ENCODE measurements around the gene CST9. TPM values are rescaled to one million over a fixed set of nuclear protein-coding genes. Genes with fewer than 3 reads are reported as not detected.

Gene CST9
- total and polyA plus RNA-seq, 10 of the 15 experiments (the other 5 are each of a cell fraction or from before 2014, with no cell fraction given) = not detected

DNA sequence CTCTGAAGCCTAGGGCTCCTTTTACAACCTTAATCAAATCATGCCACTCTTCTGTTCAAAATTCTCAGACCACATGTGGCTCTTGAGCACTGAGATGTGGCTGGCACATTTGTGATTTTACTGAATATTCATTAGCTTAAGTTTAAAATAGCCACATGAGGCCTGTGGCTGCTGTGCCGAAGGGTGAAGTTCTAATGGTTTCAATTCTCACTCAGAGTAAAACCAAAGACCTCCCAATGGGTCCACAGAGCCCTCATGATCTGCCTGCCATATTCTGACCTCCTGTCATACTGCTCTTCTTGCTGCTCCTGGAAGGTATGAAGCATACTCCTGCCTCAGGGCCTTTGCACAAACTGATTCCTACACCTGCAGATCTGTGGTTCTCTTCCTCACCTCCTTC, 39.9 kb upstream of the CST9 start:
- POLR2A ChIA-PET = no interaction called here
- Histone ChIP-seq H3K4me1 (ENCODE audit: control insufficient read depth, insufficient read depth, low read length) (peaks cover 42% of the 10 kb centered on the region), H3K79me2 (ENCODE audit: control insufficient read depth, insufficient read depth, low read length) (no peaks in the 10 kb centered on the region), H3K9me3 (replicated peaks; ENCODE audit: control insufficient read depth, insufficient read depth, low read length) (no peaks in the 10 kb centered on the region; the same call in 2 of the 3 replicates), H4K20me1 (ENCODE audit: control insufficient read depth, insufficient read depth) (no peaks in the 10 kb centered on the region), H2AFZ (ENCODE audit: control insufficient read depth, low read depth, low read length) (no peak overlapping the region; the same call in 1 of the 2 replicates), H3K36me3 (ENCODE audit: control insufficient read depth in 2 of 2, insufficient read depth in 2 of 2, low read length in 1 of 2) (no peaks in the 10 kb centered on the region), H3K4me3 (no peak overlapping the region), H3K4me2 (ENCODE audit: control insufficient read depth, insufficient read depth) (0 out of 2 replicates have a peak overlapping the region, but pooled peaks have one; percentile 5), H3K27me3 (replicated peaks in 1 of 2; ENCODE audit: control insufficient read depth in 2 of 2, insufficient read depth in 2 of 2, low read length in 1 of 2) (no peaks in the 10 kb centered on the region), H3K27ac (ENCODE audit: control insufficient read depth, insufficient read depth) (no peak overlapping the region), H3K9ac (ENCODE audit: control insufficient read depth, insufficient read depth, low read length) (no peak overlapping the region)
- peak; percentile 21; the same call in 1 of the 2 replicates for TF ChIP-seq RUNX3 (IDR thresholded peaks at IDR 0.05; ENCODE audit: low read length)
- TF ChIP-seq FOXM1 (IDR thresholded peaks at IDR 0.05; ENCODE audit: low read depth, low read length) = 0 out of 2 replicates have a peak, but pooled peaks have one; percentile 16
- no peak for TF ChIP-seq MTA3 (IDR thresholded peaks at IDR 0.05; ENCODE audit: borderline replicate concordance, low read length)
- WGBS (ENCODE audit: insufficient coverage, insufficient replicate concordance, low lambda C conversion rate, missing lambda C conversion rate) = 0% methylated on average over 1 of the region's 1 CpG
- no TSS peak for BruUV-seq (replicated peaks)
- RAD21 ChIA-PET (ENCODE audit: unreplicated experiment) = no interaction called here
- no peak for DNase-seq (ENCODE audit: low read depth, low spot score)
- CTCF ChIA-PET = no interaction called here
- intact Hi-C loops (cut with micrococcal nuclease; ENCODE audit: unreplicated experiment) = no loop called here
- peak; percentile 67 for ATAC-seq
- SMC1A ChIA-PET (ENCODE audit: uncharacterized antibody, unreplicated experiment) = interaction anchor here (0.7 kb wide), 1 partner anchor 156 kb away, joined by 3 read pairs; no protein-coding TSS in a partner anchor
- in situ Hi-C loops (cut with MboI) = no loop called here
- no peak for FAIRE-seq

DNA sequence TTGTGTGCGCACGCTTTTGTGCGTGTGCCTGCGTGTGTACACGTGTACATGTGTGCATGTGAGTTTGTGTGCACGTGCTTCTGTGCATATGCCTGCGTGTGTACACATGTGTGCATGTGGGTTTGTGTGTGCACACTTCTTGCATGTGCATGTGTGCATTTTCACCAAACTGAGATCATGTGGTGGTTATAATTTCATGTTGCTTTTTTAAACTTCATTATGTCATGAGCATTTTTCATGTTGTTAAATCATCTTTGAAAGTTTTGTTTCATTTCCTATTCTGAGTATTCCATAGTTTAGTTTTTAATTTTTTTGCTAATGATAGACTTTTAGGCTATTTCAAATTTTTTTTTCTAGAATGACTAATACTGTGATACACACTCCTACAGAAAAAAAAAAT, 38.4 kb upstream of the CST9 start:
- ATAC-seq = peak; percentile 32
- in situ Hi-C loops (cut with MboI) = no loop called here
- Histone ChIP-seq H3K4me1 (ENCODE audit: control insufficient read depth, insufficient read depth, low read length) (peaks cover 44% of the 10 kb centered on the region), H3K27me3 (replicated peaks in 1 of 2; ENCODE audit: control insufficient read depth in 2 of 2, insufficient read depth in 2 of 2, low read length in 1 of 2) (no peaks in the 10 kb centered on the region), H3K4me2 (ENCODE audit: control insufficient read depth, insufficient read depth) (0 out of 2 replicates have a peak overlapping the region, but pooled peaks have one; percentile 5), H4K20me1 (ENCODE audit: control insufficient read depth, insufficient read depth) (no peaks in the 10 kb centered on the region), H2AFZ (ENCODE audit: control insufficient read depth, low read depth, low read length) (no peak overlapping the region), H3K9ac (ENCODE audit: control insufficient read depth, insufficient read depth, low read length) (no peak overlapping the region), H3K79me2 (ENCODE audit: control insufficient read depth, insufficient read depth, low read length) (no peaks in the 10 kb centered on the region), H3K9me3 (replicated peaks; ENCODE audit: control insufficient read depth, insufficient read depth, low read length) (no peaks in the 10 kb centered on the region; the same call in 1 of the 3 replicates), H3K36me3 (ENCODE audit: control insufficient read depth in 2 of 2, insufficient read depth in 2 of 2, low read length in 1 of 2) (no peaks in the 10 kb centered on the region), H3K27ac (ENCODE audit: control insufficient read depth, insufficient read depth) (no peak overlapping the region), H3K4me3 (no peak overlapping the region)
- SMC1A ChIA-PET (ENCODE audit: uncharacterized antibody, unreplicated experiment) = interaction anchor here (1.0 kb wide), 1 partner anchor 203 kb away, joined by 3 read pairs; no protein-coding TSS in a partner anchor
- RAD21 ChIA-PET (ENCODE audit: unreplicated experiment) = no interaction called here
- POLR2A ChIA-PET = no interaction called here
- BruUV-seq (replicated peaks) = no TSS peak
- intact Hi-C loops (cut with micrococcal nuclease; ENCODE audit: unreplicated experiment) = no loop called here
- CTCF ChIA-PET = no interaction called here
- FAIRE-seq = no peak
- 100% methylated on average over 7 of the region's 7 CpGs for WGBS (ENCODE audit: insufficient coverage, insufficient replicate concordance, low lambda C conversion rate, missing lambda C conversion rate)
- DNase-seq (ENCODE audit: low read depth, low spot score) = no peak
- TF ChIP-seq JUNB (IDR thresholded peaks at IDR 0.05) (peak; percentile 98), NFIC (IDR thresholded peaks at IDR 0.05; ENCODE audit: low read depth, low read length) (peak; percentile 97), GABPA (IDR thresholded peaks at IDR 0.05; ENCODE audit: low read depth) (peak; percentile 71; the same call in 1 of the 2 replicates), ZNF274 (IDR thresholded peaks at IDR 0.05; ENCODE audit: insufficient read depth, insufficient read length) (no peak), POLR2A (IDR thresholded peaks at IDR 0.05; ENCODE audit: low read depth, low read length) (no peak), ZBED1 (IDR thresholded peaks at IDR 0.05; ENCODE audit: borderline replicate concordance) (peak; percentile 77; the same call in 1 of the 2 replicates), MTA2 (IDR thresholded peaks at IDR 0.05; ENCODE audit: low read depth) (peak; percentile 32; the same call in 1 of the 2 replicates), IKZF2 (IDR thresholded peaks at IDR 0.05) (peak; percentile 29 to 46; a peak in 2 of 4 replicates), KDM1A (IDR thresholded peaks at IDR 0.05; ENCODE audit: borderline replicate concordance) (peak; percentile 97; the same call in 1 of the 2 replicates), HCFC1 (IDR thresholded peaks at IDR 0.05; ENCODE audit: low read length) (no peak), TCF7 (IDR thresholded peaks at IDR 0.05; ENCODE audit: borderline replicate concordance) (peak; percentile 90), SIN3A (IDR thresholded peaks at IDR 0.05; ENCODE audit: low read depth, low read length) (no peak)
- TF ChIP-seq, protein P1, sequence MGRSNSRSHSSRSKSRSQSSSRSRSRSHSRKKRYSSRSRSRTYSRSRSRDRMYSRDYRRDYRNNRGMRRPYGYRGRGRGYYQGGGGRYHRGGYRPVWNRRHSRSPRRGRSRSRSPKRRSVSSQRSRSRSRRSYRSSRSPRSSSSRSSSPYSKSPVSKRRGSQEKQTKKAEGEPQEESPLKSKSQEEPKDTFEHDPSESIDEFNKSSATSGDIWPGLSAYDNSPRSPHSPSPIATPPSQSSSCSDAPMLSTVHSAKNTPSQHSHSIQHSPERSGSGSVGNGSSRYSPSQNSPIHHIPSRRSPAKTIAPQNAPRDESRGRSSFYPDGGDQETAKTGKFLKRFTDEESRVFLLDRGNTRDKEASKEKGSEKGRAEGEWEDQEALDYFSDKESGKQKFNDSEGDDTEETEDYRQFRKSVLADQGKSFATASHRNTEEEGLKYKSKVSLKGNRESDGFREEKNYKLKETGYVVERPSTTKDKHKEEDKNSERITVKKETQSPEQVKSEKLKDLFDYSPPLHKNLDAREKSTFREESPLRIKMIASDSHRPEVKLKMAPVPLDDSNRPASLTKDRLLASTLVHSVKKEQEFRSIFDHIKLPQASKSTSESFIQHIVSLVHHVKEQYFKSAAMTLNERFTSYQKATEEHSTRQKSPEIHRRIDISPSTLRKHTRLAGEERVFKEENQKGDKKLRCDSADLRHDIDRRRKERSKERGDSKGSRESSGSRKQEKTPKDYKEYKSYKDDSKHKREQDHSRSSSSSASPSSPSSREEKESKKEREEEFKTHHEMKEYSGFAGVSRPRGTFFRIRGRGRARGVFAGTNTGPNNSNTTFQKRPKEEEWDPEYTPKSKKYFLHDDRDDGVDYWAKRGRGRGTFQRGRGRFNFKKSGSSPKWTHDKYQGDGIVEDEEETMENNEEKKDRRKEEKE (IDR thresholded peaks at IDR 0.05) = no peak
- TF ChIP-seq, protein P2, sequence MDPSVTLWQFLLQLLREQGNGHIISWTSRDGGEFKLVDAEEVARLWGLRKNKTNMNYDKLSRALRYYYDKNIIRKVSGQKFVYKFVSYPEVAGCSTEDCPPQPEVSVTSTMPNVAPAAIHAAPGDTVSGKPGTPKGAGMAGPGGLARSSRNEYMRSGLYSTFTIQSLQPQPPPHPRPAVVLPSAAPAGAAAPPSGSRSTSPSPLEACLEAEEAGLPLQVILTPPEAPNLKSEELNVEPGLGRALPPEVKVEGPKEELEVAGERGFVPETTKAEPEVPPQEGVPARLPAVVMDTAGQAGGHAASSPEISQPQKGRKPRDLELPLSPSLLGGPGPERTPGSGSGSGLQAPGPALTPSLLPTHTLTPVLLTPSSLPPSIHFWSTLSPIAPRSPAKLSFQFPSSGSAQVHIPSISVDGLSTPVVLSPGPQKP (IDR thresholded peaks at IDR 0.05; ENCODE audit: low read depth, low read length) = no peak
